ENCODE data around the gene PTGR2.
"Not testable (repeated sequence)": the region's sequence is repeated elsewhere in the genome, so short reads cannot be mapped to it uniquely, and the experiment has no call there.

Gene PTGR2

DNA sequence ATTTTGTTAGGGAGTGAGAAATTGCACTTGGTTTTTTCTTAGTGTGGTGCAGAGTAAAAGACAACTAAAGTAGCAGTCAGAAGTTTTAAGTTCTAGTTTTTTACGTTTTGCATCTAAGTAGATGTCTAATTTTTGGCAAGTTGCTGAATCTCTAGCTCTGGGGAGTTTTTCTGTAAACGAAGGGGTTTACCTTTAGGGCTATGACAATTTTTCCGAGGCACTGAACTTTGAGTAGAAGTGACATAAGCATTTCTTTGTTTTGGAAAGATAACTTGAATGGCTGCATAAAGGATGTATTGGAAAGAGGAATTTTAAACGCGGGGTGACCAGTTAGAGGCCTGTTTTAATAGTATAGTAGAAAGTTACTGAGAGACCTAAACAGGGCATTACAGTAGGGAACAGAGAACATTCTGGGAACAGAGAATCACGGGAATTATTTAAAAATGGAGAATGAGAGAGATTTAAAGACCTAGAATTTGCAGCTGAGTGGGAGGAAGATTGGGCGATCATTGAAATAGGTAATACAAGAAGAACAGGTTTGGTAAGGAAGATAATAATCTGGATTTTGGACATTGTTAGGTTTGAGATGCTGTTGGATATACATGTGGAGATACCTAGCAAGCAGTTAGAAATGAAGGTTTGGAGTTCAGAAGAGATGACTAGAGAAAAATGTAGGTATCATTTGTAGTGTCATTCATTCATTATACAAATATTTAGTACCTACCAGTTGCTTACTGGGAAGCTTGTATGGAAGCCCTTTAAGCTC lies 36.2 kb downstream of the PTGR2 start:
- DNase-seq: no peak

DNA sequence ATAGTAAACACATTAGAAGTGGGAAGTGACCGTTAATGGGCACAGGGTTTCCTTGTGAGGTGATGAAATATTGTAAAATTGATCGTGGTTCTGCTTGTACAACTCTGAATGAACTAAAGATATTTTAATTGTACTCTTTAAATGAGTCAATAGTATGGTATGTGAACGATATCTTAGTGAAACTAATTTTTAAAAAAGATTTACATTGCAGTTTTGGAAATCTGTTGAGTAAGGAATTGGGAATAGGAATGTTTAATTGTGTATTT lies 36.8 kb downstream of the PTGR2 start:
- DNase-seq: no peak

DNA sequence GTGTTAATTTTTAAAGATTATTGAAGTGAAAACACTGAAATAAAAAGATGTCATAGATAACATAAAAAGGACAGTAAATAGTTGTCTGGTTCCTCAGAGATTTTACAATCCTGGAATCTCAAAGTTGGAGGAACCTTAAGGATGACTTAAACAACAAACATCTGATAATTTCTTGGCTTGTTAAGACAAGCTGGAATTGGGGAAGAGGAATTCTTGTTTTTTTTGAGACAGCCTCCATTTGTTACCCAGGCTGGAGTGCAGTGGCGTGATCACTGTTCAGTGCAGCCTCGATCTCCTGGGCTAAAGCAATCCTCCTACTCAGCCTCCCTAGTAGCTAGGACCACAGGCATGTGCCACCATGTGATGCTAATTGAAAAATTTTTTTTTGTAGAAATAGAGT lies 37.3 kb downstream of the PTGR2 start:
- DNase-seq: no peak

DNA sequence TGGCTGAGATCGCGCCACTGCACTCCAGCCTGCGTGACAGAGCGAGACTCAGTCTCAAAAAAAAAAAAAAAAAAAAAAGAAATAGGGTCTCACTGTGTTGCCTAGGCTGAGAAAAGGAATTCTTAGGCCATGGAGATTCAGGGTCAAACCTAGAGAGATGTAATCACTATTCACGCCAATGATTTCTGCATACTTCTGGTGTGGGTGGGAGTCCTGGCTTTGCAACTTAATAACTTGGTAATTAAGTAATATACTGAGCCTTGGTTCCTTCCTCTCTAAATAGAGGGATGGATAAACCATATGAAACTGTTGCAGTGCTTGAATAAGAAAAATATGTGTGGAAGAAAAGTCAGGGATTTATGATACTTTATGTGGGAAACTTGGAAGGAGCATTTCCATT lies 37.7 kb downstream of the PTGR2 start:
- DNase-seq: no peak

DNA sequence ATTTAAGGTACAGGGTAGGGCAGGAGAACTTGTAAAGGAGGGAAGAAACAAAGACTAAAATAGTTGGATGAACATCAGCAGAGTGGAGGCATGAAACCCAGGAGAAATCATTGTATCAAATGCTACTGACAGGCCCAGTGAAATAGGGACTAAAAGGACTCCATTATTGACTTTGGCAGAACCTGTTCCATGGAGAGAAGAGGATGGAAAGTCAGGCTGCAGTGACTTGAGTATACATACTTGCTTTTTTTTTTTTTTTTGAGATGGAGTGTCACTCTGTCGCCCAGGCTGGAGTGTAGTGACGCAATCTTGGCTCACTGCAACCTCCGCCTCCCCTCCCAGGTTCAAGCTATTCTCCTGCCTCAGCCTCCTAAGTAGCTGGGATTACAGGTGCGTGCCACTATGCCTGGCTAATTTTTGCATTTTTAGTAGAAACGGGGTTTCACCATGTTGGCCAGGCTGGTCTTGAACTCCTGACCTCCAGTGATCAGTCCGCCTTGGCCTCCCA lies 42.6 kb downstream of the PTGR2 start:
- not testable (repeated sequence) for DNase-seq

DNA sequence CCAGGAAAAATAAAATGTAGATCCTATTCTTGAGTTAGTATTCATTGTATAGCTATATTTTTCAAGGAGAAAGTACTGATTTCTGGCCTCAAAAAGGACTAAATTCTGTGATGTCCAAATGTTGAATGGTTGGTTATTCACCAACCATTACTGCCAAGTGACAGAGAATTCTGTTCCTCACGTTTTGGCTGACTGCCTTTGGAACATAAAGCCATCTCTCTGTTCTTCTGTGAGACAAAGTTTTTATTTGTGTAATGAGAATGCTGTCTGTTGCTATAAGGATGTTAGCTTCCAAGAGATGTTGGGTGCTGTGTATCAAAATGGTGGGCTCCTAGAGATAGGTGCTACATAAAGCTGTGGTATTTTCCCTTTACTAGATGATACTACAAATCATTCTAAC lies 44.3 kb downstream of the PTGR2 start:
- DNase-seq: no peak

DNA sequence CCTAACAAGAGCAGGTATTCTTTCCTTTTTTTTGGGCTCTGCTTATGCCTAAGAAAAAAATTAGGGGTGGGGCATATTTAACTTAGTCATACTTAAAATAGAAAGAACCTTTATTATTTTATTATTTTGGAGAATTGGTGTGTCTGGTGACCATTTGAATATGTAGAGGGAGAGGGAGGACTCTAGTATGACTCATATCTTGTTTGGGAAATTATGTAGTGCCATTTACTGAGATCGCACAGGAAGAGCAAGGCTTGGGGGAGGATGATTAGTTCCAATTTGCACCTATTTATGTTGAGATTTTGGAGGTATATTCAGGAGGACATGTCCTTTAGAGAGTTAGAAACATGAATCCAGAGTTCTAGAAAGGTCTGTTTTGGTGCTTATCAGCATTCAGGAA lies 44.9 kb downstream of the PTGR2 start:
- no peak for DNase-seq

DNA sequence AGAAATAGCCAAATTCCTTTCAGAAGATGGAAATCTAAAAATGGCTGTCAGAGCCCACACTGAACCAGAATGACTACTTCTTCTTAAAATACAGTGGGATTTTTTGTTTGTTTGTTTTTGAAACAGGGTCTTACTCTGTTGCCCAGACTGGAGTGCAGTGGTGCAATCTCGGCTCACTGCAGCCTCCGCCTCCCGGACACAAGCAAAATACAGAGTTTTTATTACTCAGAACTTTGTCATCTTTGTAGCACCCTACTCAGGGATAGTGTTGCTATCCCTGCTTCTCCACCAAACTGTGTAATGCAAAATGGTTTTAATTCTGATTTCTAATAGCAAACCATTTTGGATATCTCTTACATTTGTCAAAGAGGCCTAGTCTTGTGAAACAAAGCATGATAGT lies 51.4 kb downstream of the PTGR2 start:
- no peak for DNase-seq

DNA sequence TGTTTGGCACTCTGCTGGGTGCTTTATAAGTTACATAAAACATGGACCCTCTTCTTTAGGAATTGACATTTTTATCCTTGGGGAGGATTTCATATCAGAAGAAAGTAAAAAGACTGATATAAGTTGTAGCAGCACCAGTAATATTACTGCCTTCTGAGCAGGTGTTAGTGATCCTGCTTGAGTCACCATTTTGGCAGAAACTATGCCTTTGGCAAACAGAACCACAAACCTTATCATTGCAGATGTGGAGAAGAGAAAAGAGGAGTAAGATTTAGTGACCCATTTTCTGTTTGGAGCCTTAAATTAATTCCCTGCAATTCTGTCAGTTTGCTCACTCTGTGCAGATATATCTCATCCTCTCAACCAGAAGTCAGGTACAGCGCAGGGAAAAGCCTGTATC lies 58.0 kb downstream of the PTGR2 start:
- no peak for DNase-seq

DNA sequence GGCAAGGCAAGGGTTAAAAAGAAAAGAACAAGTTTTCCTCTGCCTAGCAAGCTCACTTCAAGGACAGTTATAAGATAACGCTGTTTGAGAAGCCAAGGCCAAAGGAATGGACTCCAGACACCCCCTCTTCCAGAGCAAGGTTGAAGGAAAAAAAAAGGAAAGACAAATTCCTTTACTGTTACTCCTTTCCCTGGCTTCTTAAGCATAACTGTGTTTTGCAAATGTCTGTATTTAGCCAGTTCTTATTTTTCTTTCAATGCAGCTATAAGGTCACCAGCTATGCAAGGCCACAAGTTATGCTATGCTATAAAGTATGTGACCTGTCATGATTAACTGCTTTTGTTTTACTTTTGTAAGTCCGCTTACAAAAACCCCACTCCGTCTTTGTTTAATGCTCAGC lies 61.6 kb downstream of the PTGR2 start:
- no peak for DNase-seq

DNA sequence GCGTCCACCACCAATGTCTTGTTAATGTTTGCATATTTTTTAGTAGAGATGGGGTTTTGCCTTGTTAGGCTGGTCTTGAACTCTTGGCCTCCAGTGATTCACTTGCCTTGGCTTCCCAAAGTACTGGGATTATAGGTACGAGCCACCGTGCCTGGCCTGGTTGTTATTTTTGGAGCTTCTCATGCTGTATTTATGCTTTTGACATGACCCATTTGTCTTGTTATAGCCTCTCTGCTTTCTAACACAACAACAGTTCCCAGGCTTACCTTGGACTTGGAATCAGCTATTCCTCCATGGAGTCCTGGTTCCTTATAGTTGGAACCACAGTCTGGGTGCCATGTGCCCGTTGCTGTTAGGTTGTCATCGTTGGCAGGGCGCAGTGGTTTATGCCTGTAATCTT lies 64.7 kb downstream of the PTGR2 start:
- DNase-seq: no peak

DNA sequence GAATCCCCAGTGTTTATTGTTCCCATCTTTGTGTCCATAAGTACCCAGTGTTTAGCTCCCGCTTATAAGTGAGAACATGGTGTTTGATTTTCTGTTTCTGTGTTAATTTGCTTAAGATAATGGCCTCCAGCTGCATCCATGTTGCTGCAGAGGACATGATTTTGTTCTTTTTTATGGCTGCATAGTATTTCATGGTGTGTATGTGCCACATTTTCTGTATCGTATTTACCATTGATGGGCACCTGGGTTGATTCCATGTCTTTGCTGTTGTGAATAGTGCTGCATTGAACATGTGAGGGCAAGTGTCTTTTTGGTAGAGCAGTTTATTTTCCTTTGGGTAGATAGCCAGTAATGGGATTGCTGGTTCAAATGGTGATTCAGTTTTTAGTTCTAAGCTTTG lies 67.8 kb downstream of the PTGR2 start:
- not testable (repeated sequence) for DNase-seq

DNA sequence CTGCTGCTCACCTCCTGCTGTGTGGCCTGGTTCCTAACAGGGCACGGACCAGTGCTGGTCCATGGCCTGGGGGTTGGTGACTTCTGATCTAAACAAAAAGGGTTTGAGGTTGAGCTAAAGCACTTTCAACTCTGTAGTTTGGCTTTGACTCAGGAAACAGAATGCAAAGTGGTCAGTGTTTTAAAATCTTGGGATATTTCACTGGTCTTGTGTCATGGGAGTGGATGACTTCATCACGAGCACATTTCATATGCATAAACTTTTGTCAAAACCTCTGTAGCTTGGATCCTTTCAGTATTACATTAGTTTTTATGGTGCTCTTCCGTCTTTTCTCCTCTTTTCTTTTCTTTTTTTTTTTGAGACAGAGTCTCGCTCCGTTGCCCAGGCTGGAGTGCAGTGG lies 72.7 kb downstream of the PTGR2 start:
- DNase-seq: no peak

Data from hematopoietic multipotent progenitor cell treated with erythropoietin and hydrocortisone succinate and interleukin-3 and kit ligand, for 6 days (in vitro differentiated cells).